GM20000 (cell line): ENCODE data around the gene GRB10.

Source experiments
- DNase-seq: peaks from one replicate; pipeline ENCODE4 v3.0.0; 2012; ENCODE audit warnings: low spot score
- CTCF ChIP-seq: IDR thresholded peaks from 2 replicates; pipeline ENCODE4 v1.5.1; 2012; ENCODE audit warnings: mild to moderate bottlenecking, control low read depth; ENCODE audit errors: extremely low read depth, missing control alignments

The GRB10 gene

DNA sequence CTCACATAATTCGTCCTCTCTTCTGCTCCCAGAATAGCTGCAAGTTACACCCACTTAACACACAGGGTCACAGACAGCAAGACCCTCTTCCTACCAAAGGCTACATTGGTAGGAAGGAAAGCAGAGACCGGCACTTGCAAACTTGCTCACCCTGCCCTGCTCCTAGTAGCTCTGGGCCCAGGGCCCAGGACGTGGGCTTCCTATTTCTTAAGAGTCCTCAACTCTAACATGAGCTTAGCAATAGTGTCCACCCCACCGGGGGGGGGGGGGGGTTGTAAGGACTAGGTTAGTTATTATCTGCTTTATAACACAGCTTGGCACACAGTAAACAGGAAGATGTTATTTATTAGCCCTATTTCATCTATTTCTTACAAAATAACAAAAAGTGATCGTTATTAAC lies 106.6 kb downstream of the GRB10 start:
- no peak for DNase-seq
- TF ChIP-seq CTCF: no peak

GRCh38 chr7:50674896-50675835 lies 107.5 kb downstream of the GRB10 start:
- no peak for DNase-seq
- no peak for TF ChIP-seq CTCF

DNA sequence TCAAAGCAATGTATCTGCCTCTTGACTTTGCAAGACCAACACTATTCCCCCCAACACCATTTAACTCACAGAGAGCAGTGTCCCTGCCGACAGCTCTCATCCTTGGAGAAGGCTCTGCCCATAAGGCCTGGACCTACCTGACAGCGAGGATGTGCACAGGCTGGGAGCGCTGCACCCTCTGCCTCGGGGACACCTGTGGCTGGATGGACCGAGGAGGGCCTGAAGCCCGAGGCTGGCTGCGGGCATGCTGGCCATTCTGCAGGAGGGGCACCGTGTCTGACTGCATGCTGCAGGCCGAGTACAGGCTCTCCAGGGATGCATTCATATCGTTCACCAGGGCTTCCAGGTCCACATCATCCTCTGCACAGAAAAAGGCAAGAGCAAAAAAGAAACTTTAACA lies 108.4 kb downstream of the GRB10 start:
- DNase-seq: no peak
- TF ChIP-seq CTCF: no peak

DNA sequence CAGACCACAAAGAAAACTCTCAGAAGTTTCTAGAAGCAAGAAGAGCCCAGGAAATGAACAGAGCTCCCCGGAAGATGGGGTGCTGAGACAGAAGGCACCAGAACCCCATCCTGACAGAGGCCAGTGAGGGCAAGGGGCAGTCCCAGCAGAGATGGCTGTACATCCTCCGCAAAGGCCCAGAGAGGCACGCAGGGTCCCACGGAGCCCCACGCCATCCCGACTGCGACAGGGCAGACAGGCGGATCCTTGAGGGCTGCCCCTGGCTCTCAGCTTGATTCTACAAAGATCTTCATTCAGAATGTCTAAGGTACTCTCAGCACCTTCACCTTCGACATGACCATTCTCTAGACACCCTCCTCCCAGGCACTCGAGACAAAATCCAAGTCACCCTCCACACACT lies 109.6 kb downstream of the GRB10 start:
- TF ChIP-seq CTCF: no peak
- DNase-seq: no peak

- DNase-seq: no peak
- TF ChIP-seq CTCF: no peak
These were observed 110.7 kb downstream of the GRB10 start for GRCh38 chr7:50672045-50672444.

DNA sequence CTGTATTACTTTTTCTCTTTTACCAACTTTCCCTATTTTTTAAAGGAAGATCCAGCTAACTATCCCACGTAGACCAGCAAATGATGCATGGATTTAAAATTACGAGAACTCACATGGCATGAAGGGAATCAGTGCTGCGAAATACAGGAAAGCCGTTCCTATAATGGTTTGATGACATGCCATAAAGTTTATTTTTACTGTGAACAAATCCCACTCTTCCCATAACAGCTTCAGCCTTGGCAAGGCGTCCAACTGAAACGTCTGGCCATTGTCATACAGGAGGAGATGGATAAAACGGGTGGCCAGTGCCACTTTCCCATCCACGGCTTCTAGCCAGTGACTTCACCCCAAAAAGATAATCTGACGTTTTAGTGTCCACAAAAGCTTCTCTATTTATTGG lies 111.3 kb downstream of the GRB10 start:
- TF ChIP-seq CTCF: no peak
- DNase-seq: no peak

DNA sequence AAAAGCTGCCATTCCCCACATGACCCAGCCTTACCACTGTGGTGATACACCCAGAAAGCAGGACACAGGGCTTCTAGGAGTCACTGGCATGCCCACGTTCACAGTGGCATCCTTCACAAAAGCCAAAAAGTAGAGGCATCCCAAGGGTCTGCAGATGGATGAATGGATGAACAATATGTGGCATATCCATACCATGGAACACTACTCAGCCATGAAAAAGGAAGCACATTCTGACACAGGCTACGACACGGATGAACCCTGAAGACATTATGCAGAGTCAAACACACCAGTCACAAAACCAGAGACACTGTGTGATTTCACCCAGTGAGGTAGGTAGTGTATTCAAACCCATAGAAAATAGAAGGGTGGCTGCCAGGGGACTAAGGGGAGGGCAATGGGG lies 112.8 kb downstream of the GRB10 start:
- TF ChIP-seq CTCF: no peak

More for the DNA sequence above, 112.8 kb downstream of the GRB10 start:
- DNase-seq: no peak
